SU-DHL-6 (cell line): ENCODE results near the gene CAPN5.

ENCODE experiments used
- H2AFZ ChIP-seq: fragments of 200-600 bp; sonication (generic); 2 replicates; pipeline ENCODE4 v1.6.1; 2014; ENCODE audit warnings: low read depth, mild to moderate bottlenecking, moderate library complexity, mixed read lengths, antibody characterized with exemption, low read length; ENCODE audit not compliant: severe bottlenecking
- H3F3A ChIP-seq: fragments of 200-600 bp; shearing (Covaris generic); 2 replicates; pipeline ENCODE4 v1.6.0; 2016; ENCODE audit warnings: antibody characterized with exemption, mild to moderate bottlenecking; ENCODE audit not compliant: insufficient read depth
- H3K27ac ChIP-seq: fragments of 200-600 bp; sonication (generic); 2 replicates; pipeline ENCODE4 v1.5.1; 2016; ENCODE audit warnings: low read depth, mild to moderate bottlenecking, low read length, moderate library complexity, mixed read lengths
- H3K27me3 ChIP-seq: fragments of 200-600 bp; sonication (generic), shearing (Covaris generic); 2 replicates; pipeline ENCODE4 v1.6.0; 2014; ENCODE audit warnings: mild to moderate bottlenecking, low read length
- H3K36me3 ChIP-seq: fragments of 200-600 bp; sonication (generic); 2 replicates; pipeline ENCODE4 v1.6.1; 2014; ENCODE audit warnings: mild to moderate bottlenecking, low read length, mixed read lengths
- H3K4me2 ChIP-seq: fragments of 300-600, 200-600 bp; shearing (Covaris generic), sonication (generic); 2 replicates; pipeline ENCODE4 v1.6.0; 2014; ENCODE audit warnings: low read length, low read depth, mild to moderate bottlenecking; ENCODE audit not compliant: poor library complexity, severe bottlenecking
- H3K4me3 ChIP-seq: fragments of 200-600 bp; sonication (generic); 2 replicates; pipeline ENCODE4 v1.5.1; 2014; ENCODE audit warnings: antibody characterized with exemption, low read length, mild to moderate bottlenecking, mixed read lengths; ENCODE audit not compliant: insufficient read depth, poor library complexity, severe bottlenecking
- H3K79me2 ChIP-seq: fragments of 200-600 bp; sonication (generic); 2 replicates; pipeline ENCODE4 v1.6.1; 2014; ENCODE audit warnings: mild to moderate bottlenecking, low read length, moderate library complexity; ENCODE audit not compliant: insufficient read depth
- H3K9ac ChIP-seq: fragments of 200-600 bp; sonication (generic); 2 replicates; pipeline ENCODE4 v1.7.0; 2014; ENCODE audit warnings: mild to moderate bottlenecking, low read length
- H3K9me2 ChIP-seq: fragments of 200-600 bp; sonication (generic); replicated peaks from 2 replicates; pipeline ENCODE4 v1.6.1; 2014; ENCODE audit warnings: low read length; ENCODE audit not compliant: insufficient read depth
- H3K9me3 ChIP-seq: fragments of 200-600 bp; sonication (generic); 2 replicates; pipeline ENCODE4 v1.6.1; 2014; ENCODE audit warnings: low read length, mixed read lengths; ENCODE audit not compliant: insufficient read depth
- H4K20me1 ChIP-seq: fragments of 200-600 bp; sonication (generic); 2 replicates; pipeline ENCODE4 v1.6.1; 2014; ENCODE audit warnings: low read depth, mild to moderate bottlenecking, antibody characterized with exemption, low read length, moderate library complexity, mixed read lengths
- CTCF ChIP-seq: fragments of 200-600 bp; sonication (generic); IDR thresholded peaks from one replicate; pipeline ENCODE4 v1.5.1; 2017; ENCODE audit warnings: antibody characterized with exemption, mild to moderate bottlenecking, low read length, moderate library complexity; ENCODE audit not compliant: insufficient read depth, poor library complexity, severe bottlenecking
- EZH2phosphoT487 ChIP-seq: fragments of 200-600 bp; sonication (generic), shearing (Covaris generic); conservative IDR thresholded peaks from 2 replicates; pipeline ENCODE4 v1.6.1; 2018; ENCODE audit warnings: mild to moderate bottlenecking, antibody characterized with exemption, low read length, moderate library complexity, mixed read lengths

The CAPN5 gene

DNA sequence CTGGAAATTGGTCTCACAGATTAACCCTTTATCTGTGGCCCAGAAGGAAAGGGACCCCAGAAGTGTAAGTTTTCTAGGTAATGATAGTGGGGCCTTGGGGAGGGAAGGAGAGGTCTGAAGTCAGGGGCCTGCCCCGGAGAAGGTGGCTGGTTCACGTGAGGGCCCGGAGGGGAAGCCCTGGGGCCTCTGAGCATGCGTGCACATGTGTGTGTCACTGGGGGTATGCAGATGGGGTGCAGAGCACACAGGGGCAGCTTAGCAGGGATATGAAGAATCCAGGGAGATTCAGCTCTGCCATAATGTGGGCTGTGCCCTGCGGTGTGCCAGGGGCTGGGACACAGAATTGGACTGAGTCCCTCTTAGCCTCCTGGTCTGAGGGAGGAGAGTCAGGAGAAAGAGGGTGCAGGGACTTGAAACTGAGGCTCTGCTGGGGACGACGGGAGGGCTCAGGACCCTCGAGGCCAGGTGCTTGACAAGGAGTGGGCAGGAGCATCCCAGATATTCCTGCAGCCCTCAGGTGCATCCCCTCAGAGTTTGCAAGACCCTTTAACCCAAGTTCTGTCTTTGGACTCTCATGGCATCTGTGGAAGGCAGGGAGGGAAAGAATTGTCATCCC is 76.7 kb downstream of the CAPN5 start:
- no peak overlapping the region for H2AFZ ChIP-seq
- no peak overlapping the region for H3K4me2 ChIP-seq
- H3K27me3 ChIP-seq: no peaks in the 10 kb centered on the region
- no peak overlapping the region for H3K27ac ChIP-seq
- H3K9me2 ChIP-seq: no peaks in the 10 kb centered on the region
- no peaks in the 10 kb centered on the region for H4K20me1 ChIP-seq
- no peak overlapping the region for H3K4me3 ChIP-seq
- H3F3A ChIP-seq: no peaks in the 10 kb centered on the region
- H3K9ac ChIP-seq: no peak overlapping the region
- H3K9me3 ChIP-seq: no peaks in the 10 kb centered on the region
- no peaks in the 10 kb centered on the region for H3K79me2 ChIP-seq
- TF ChIP-seq CTCF (no peak), EZH2phosphoT487 (no peak)
- no peaks in the 10 kb centered on the region for H3K36me3 ChIP-seq

- no peaks in the 10 kb centered on the region for H3K27me3 ChIP-seq
- H3K9me2 ChIP-seq: no peaks in the 10 kb centered on the region
- H3K27ac ChIP-seq: no peak overlapping the region
- no peak overlapping the region for H3K4me2 ChIP-seq
- H2AFZ ChIP-seq: no peak overlapping the region
- no peak overlapping the region for H3K9ac ChIP-seq
- H3K9me3 ChIP-seq: no peaks in the 10 kb centered on the region
- H3K4me3 ChIP-seq: no peak overlapping the region
- no peaks in the 10 kb centered on the region for H3K36me3 ChIP-seq
- TF ChIP-seq EZH2phosphoT487 (no peak), CTCF (no peak)
- H3K79me2 ChIP-seq: no peaks in the 10 kb centered on the region
- no peaks in the 10 kb centered on the region for H3F3A ChIP-seq
- H4K20me1 ChIP-seq: no peaks in the 10 kb centered on the region
These were observed 77.6 kb downstream of the CAPN5 start for GRCh38 chr11:77144196-77144856.

GRCh38 chr11:77144857-77145428 is 78.2 kb downstream of the CAPN5 start:
- no peaks in the 10 kb centered on the region for H3K9me2 ChIP-seq
- no peak overlapping the region for H2AFZ ChIP-seq
- no peak overlapping the region for H3K9ac ChIP-seq
- H4K20me1 ChIP-seq: no peaks in the 10 kb centered on the region
- H3K27me3 ChIP-seq: no peaks in the 10 kb centered on the region
- no peak overlapping the region for H3K27ac ChIP-seq
- no peaks in the 10 kb centered on the region for H3K9me3 ChIP-seq
- no peak overlapping the region for H3K4me3 ChIP-seq
- no peak overlapping the region for H3K4me2 ChIP-seq
- no peaks in the 10 kb centered on the region for H3K79me2 ChIP-seq
- no peak for TF ChIP-seq CTCF
- no peak for TF ChIP-seq EZH2phosphoT487
- no peaks in the 10 kb centered on the region for H3F3A ChIP-seq
- no peaks in the 10 kb centered on the region for H3K36me3 ChIP-seq
